SJSA1 (cell line): Measurements from ENCODE around the gene SEC24A. TPM values are rescaled to one million over a fixed set of nuclear protein-coding genes. Genes with fewer than 3 reads are reported as not detected.
A peak's percentile ranks its signal among the peaks of the same experiment; 100 is the strongest.
"Not testable (repeated sequence)": the region's sequence is repeated elsewhere in the genome, so short reads cannot be mapped to it uniquely, and the experiment has no call there.

ENCODE experiments used
- DNase-seq, 2 experiments: peaks; one replicate each; pipeline ENCODE4 v3.0.0-alpha.2; 2015 to 2020; ENCODE audit warnings: low spot score in 2 of 2, low read depth in 1 of 2
- H3K27ac ChIP-seq: fragments of 250-450 bp; sonication (Bioruptor Pico); 2 replicates; pipeline ENCODE4 v1.5.1; 2020; ENCODE audit warnings: mild to moderate bottlenecking, moderate library complexity
- H3K27me3 ChIP-seq: fragments of 250-450 bp; sonication (Bioruptor Pico); replicated peaks from 2 replicates; pipeline ENCODE4 v1.5.1; 2020; ENCODE audit warnings: mild to moderate bottlenecking, moderate library complexity
- H3K36me3 ChIP-seq: fragments of 250-450 bp; sonication (Bioruptor Pico); 2 replicates; pipeline ENCODE4 v1.5.1; 2020; ENCODE audit warnings: mild to moderate bottlenecking
- H3K4me1 ChIP-seq: fragments of 250-450 bp; sonication (Bioruptor Pico); replicated peaks from 2 replicates; pipeline ENCODE4 v1.6.1; 2021; ENCODE audit warnings: mild to moderate bottlenecking
- H3K4me3 ChIP-seq: fragments of 250-450 bp; sonication (Bioruptor Pico); 2 replicates; pipeline ENCODE4 v1.5.1; 2020; ENCODE audit warnings: mild to moderate bottlenecking
- H3K9me3 ChIP-seq: fragments of 250-450 bp; sonication (Bioruptor Pico); replicated peaks from 2 replicates; pipeline ENCODE4 v1.5.1; 2020; ENCODE audit warnings: mild to moderate bottlenecking
- total RNA-seq: library from RNA; depleted of rRNA; stranded (reverse); fragments of >200 nt; shearing (Covaris generic); gene quantifications from 2 replicates; pipeline ENCODE4 v1.2.3, GENCODE V29; 2014

SEC24A gene
- total RNA-seq, 1 experiment from 2014 or later, result 30.4 TPM

GRCh38 chr5:134626369-134627014, 22.1 kb upstream of the SEC24A start:
- no peak overlapping the region for H3K4me3 ChIP-seq
- H3K36me3 ChIP-seq, result peaks cover 36% of the 10 kb centered on the region
- H3K27me3 ChIP-seq, result no peaks in the 10 kb centered on the region
- no peaks in the 10 kb centered on the region for H3K9me3 ChIP-seq
- no peak overlapping the region for H3K27ac ChIP-seq
- peaks cover 2% of the 10 kb centered on the region; the same call in 1 of the 2 replicates for H3K4me1 ChIP-seq
- DNase-seq, result no peak

- no peaks in the 10 kb centered on the region for H3K27me3 ChIP-seq
- no peaks in the 10 kb centered on the region for H3K9me3 ChIP-seq
- no peak for DNase-seq
- H3K4me3 ChIP-seq, result no peak overlapping the region
- no peak overlapping the region for H3K27ac ChIP-seq
- H3K36me3 ChIP-seq, result peaks cover 17% of the 10 kb centered on the region
- H3K4me1 ChIP-seq, result peaks cover 7% of the 10 kb centered on the region; the same call in 1 of the 2 replicates
Measured at GRCh38 chr5:134634227-134634626, 14.4 kb upstream of the SEC24A start.

- not testable (repeated sequence) for H3K27ac ChIP-seq, H3K27me3 ChIP-seq, H3K4me3 ChIP-seq, DNase-seq, H3K9me3 ChIP-seq, H3K4me1 ChIP-seq
- H3K36me3 ChIP-seq, result peaks cover 14% of the 10 kb centered on the region
Measured at GRCh38 chr5:134635366-134635765, 13.2 kb upstream of the SEC24A start.

- no peak overlapping the region for H3K27ac ChIP-seq
- DNase-seq, result no peak
- no peak overlapping the region for H3K4me3 ChIP-seq
- no peaks in the 10 kb centered on the region for H3K4me1 ChIP-seq
- H3K9me3 ChIP-seq, result no peaks in the 10 kb centered on the region
- H3K36me3 ChIP-seq, result peaks cover 4% of the 10 kb centered on the region
- H3K27me3 ChIP-seq, result no peaks in the 10 kb centered on the region
Measured at GRCh38 chr5:134637116-134637721, 11.4 kb upstream of the SEC24A start.

- Histone ChIP-seq H3K27ac (no peak overlapping the region), H3K4me1 (no peaks in the 10 kb centered on the region), H3K27me3 (no peaks in the 10 kb centered on the region), H3K4me3 (no peak overlapping the region), H3K36me3 (no peaks in the 10 kb centered on the region), H3K9me3 (no peaks in the 10 kb centered on the region)
- DNase-seq, result no peak
Measured at GRCh38 chr5:134638760-134639201, 9.8 kb upstream of the SEC24A start.

- Histone ChIP-seq H3K9me3 (no peaks in the 10 kb centered on the region), H3K4me1 (peaks cover 5% of the 10 kb centered on the region), H3K27ac (no peak overlapping the region), H3K36me3 (no peaks in the 10 kb centered on the region), H3K4me3 (no peak overlapping the region), H3K27me3 (no peaks in the 10 kb centered on the region)
- DNase-seq, result no peak
Measured at GRCh38 chr5:134642931-134643530, 5.6 kb upstream of the SEC24A start.

GRCh38 chr5:134647750-134648424, 698 bp upstream of the SEC24A start:
- H3K4me3 ChIP-seq, result peak overlapping the region; percentile 82
- DNase-seq, result no peak
- H3K27me3 ChIP-seq, result no peaks in the 10 kb centered on the region
- peaks cover 17% of the 10 kb centered on the region for H3K4me1 ChIP-seq
- peaks cover 17% of the 10 kb centered on the region for H3K36me3 ChIP-seq
- no peaks in the 10 kb centered on the region for H3K9me3 ChIP-seq
- H3K27ac ChIP-seq, result peak overlapping the region; percentile 90

GRCh38 chr5:134649163-134649835, 714 bp downstream of the SEC24A start:
- H3K27me3 ChIP-seq, result no peaks in the 10 kb centered on the region
- H3K9me3 ChIP-seq, result no peaks in the 10 kb centered on the region
- H3K4me3 ChIP-seq, result peak overlapping the region; percentile 82
- peaks cover 17% of the 10 kb centered on the region for H3K4me1 ChIP-seq
- peak overlapping the region; percentile 90 for H3K27ac ChIP-seq
- H3K36me3 ChIP-seq, result peaks cover 27% of the 10 kb centered on the region
- peak in 1 of 2 experiments; percentile 38 for DNase-seq

DNA sequence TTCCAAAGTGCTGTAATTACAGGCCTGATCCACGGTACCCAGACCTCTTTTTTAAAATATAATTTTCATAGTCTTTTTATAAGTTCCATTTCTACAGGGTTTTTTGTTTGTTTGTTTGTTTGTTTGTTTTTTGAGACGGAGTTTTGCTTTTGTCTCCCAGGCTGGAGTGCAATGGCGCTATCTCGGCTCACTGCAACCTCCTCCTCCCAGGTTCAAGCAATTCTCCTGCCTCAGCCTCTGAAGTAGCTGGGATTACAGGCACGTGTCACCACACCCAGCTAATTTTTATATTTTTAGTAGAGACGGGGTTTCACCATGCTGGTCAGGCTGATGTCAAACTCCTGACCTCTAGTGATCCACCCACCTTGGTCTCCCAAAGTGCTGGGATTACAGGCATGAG, 2.1 kb downstream of the SEC24A start:
- Histone ChIP-seq H3K4me1 (peaks cover 17% of the 10 kb centered on the region), H3K36me3 (peaks cover 34% of the 10 kb centered on the region)
- DNase-seq, H3K27me3 ChIP-seq, H3K27ac ChIP-seq, H3K4me3 ChIP-seq, H3K9me3 ChIP-seq: not testable (repeated sequence)

GRCh38 chr5:134651531-134651930, 2.9 kb downstream of the SEC24A start:
- Histone ChIP-seq H3K4me1 (peaks cover 17% of the 10 kb centered on the region), H3K9me3 (no peaks in the 10 kb centered on the region), H3K27me3 (no peaks in the 10 kb centered on the region), H3K36me3 (peaks cover 34% of the 10 kb centered on the region), H3K4me3 (no peak overlapping the region), H3K27ac (no peak overlapping the region)
- DNase-seq, result no peak

- Histone ChIP-seq H3K27ac (no peak overlapping the region), H3K36me3 (peaks cover 52% of the 10 kb centered on the region), H3K4me3 (no peak overlapping the region), H3K27me3 (no peaks in the 10 kb centered on the region), H3K4me1 (no peaks in the 10 kb centered on the region), H3K9me3 (no peaks in the 10 kb centered on the region)
- no peak for DNase-seq
Measured at GRCh38 chr5:134656690-134657089, 8.1 kb downstream of the SEC24A start.

DNA sequence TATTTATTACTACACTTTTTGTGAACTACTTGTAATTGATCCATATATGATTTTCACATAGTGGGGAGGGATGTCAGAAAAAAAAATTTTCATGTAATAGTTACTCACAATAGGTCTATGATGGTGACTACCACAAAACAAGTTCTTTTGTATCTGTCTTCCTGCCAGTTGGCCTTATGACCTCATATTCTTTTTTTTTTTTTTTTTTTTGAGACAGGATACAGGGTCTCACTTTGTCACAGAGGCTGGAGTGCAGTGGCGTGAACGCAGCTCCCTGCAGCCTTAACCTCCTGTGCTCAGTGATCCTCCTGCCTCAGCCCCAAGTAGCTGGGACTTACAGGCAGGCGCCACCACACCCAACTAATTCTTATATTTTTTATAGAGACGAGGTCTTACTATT, 10.9 kb downstream of the SEC24A start:
- Histone ChIP-seq H3K36me3 (peaks cover 62% of the 10 kb centered on the region), H3K27me3 (no peaks in the 10 kb centered on the region), H3K4me3 (no peak overlapping the region), H3K4me1 (no peaks in the 10 kb centered on the region), H3K27ac (no peak overlapping the region), H3K9me3 (no peaks in the 10 kb centered on the region)
- DNase-seq, result no peak

- Histone ChIP-seq H3K4me1 (no peaks in the 10 kb centered on the region), H3K27ac (no peak overlapping the region), H3K36me3 (peaks cover 63% of the 10 kb centered on the region), H3K27me3 (no peaks in the 10 kb centered on the region), H3K4me3 (no peak overlapping the region), H3K9me3 (no peaks in the 10 kb centered on the region)
- DNase-seq, result no peak
Measured at GRCh38 chr5:134659922-134660321, 11.3 kb downstream of the SEC24A start.
